Activated CD4-positive, alpha-beta T cell treated with anti-CD3 and anti-CD28 coated beads, Interleukin-10, Interleukin-2, amounts not matched to agents 100 ng/mL and 50 ng/mL, durations not matched to agents 16 hours and 8 hours (primary cell): ENCODE data around the gene PIAS1.
"Not testable (repeated sequence)": the region's sequence is repeated elsewhere in the genome, so short reads cannot be mapped to it uniquely, and the experiment has no call there.

ENCODE experiments used
- DNase-seq: peaks from one replicate; pipeline ENCODE4 v3.0.0-alpha.2; 2020

The PIAS1 gene

DNA sequence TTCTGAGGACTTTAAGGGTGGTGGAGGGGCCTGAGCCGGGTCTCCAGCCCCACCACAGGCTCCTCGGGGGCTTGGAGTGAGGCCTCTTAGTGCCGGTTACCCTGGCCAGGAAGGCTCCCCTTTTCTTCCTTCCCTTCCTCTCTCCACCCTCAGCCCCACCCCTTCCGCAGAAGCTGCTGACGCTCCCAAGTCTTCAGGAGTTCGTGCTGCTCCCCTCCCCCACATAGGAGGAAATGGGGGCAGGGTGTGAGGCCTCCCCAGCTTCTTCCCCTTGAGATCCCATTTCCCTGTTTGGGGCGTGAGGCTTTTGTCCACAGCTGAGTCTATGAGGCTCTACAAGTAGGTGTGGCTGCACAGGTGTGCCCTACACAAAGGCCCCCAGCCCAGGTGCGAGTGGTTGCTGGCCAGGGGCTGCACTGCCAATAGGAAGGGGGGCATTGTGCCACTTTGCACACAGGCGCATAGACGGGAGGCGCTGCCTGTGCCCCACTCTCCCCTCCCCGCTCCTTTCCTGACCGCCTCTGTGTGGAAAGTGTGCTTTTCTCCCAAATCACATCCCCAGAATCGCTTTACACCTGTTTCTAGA is 151.9 kb downstream of the PIAS1 start:
- peak; percentile 41 for DNase-seq

- DNase-seq, result no peak
These were observed 152.6 kb downstream of the PIAS1 start for GRCh38 chr15:68206711-68207151.

GRCh38 chr15:68207176-68207935 is 153.2 kb downstream of the PIAS1 start:
- no peak for DNase-seq

DNA sequence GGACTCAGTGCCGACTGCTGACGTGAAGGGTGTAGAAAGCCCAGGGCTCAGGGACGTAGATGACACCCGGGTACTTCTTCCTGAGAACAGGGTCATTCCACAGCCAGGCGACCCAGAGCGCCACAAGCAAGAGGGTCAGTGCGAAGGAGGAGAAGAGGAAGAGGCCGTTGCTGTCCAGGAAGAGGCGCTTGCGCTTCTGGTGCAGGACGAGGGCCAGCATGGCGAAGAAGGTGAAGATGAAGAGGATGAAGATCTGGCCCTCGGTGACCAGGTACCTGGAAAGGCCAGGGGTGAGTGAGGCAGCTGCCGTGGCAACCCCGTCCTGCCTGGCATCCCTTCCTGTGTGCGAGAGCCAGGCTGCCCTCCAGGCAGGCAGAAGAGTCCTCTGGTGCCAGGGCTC is 154.0 kb downstream of the PIAS1 start:
- DNase-seq, result no peak

DNA sequence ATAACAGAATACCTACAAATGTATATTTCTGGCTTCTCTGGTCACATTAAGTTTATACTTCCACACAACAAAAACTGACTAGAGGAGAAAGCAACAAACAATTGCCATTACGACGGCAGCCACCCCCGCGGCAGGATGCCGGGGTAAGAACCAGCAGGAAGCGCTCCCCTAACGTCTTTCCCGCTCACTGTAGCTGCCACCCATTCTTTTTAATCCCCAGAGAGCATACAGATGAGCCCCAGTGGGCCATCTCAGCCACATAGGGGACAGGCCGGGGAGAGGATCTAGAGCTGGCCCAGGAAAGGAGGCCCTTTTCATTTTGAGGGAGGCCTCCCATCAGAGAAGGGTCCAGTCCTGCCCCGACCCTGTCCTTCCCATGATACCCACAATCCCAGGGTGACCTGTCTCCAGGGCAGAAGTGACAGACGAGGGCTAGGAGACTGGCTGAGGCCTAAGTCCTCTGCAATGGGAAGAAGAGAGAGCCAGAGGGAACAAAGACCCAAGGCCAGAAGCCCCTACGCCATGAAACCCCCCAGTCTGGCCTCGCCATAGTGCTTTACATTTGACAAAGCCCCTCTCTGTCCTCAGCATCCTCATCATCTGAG is 154.6 kb downstream of the PIAS1 start:
- DNase-seq, result no peak

GRCh38 chr15:68209272-68209671 is 155.2 kb downstream of the PIAS1 start:
- no peak for DNase-seq

DNA sequence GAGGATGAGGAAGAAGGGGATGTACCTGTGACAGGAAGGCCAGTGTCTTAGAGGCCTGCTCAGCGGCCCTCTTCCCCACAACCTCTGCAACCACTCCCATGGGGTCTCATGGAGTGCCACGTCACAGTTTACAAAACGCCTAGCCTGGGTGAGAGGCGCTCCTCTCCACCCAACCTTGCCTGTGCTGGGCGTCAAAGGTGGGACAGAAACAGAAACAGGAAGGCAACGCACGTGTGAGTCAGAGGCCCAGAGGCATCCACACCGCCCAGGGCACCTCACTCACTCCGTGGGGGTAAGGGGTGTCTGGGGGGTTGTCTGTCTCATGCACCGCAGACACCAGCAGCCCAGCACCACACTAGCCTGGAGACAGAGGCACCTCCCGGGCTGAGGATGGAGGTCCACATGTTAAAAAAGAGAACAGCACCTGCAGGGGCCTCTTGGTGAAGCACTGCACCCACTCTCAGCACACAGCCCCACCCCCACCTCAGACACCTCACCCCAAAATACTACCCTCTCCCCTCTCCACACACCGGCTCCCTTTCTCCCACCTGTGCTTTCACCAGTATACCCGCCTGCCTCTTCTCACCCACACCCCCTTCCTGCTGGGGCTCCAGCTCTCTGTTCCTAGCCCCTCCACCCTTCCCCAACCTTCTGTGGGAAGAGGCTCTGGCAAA is 155.8 kb downstream of the PIAS1 start:
- DNase-seq, result peak; percentile 57

GRCh38 chr15:68210409-68210756 is 156.3 kb downstream of the PIAS1 start:
- no peak for DNase-seq

DNA sequence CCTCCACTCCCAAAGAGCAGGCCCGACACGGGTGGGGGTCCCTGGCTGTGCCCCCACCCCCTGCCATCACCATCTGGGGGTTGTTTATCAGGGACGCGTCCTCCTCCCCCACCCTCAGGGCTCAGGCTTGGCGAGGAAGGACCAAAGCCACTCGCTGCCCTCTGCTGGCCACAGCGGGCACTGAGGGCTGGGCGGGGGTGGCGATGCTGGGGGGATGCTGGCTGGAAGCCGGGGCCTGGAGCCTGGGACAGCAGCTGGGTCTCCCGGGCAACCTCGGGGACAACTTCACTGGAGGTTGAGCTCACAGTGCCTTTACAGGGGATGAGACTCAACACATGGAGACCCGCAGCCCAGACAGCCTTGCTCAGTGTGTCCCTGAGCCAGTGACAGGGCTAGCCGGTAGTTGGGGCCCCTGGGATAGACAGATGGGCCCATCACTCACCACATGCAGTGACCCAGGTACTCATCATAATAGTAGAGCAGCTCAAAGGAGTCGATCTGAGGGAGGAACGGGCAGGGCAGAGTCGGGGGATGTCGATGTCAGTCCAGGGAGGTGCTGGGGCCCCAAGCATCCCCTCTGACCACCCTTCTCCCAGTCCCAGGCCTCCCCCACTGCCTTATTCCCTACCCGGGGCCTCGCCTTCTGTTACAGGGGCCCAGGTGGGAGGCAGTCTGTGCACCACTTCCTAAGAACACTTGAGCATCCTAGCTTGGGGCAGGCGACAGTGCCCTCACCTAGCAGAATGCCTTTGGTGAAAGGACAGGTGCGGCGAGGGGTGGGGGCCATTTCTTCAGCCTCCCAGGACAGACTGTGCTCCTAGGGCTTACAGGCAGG is 156.9 kb downstream of the PIAS1 start:
- DNase-seq, result peak; percentile 47

DNA sequence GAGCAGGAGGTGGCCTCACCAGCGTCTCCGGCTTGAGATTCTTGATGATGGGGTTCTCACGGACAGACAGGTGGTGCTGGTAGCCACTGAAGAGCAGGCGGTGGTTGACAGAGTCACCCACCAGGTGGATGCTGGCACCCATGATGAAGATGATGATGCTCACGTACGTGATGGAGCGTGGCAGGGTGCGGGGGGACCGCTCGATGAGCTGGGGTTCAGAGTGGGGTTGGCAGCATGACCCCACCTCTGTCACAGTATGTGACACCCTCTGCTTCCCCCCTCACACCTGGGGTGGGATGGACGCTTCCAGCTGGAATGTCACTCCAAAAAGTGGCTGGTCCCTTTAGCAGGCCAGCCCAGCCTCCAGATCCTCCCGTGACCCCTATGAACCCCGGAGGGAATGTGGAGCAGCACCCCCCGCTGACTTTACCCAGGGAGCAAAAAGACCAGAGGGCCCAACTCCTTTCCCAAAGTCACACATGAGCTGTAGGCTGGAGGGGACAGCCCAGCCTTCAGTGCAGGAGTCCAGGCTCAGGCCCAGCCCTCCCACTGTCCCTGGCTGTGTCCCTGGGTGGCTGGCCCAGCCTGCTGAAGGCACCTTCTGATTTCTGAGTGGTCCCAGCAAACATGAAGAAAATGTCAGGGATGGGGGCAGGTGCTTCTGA is 157.7 kb downstream of the PIAS1 start:
- no peak for DNase-seq

DNA sequence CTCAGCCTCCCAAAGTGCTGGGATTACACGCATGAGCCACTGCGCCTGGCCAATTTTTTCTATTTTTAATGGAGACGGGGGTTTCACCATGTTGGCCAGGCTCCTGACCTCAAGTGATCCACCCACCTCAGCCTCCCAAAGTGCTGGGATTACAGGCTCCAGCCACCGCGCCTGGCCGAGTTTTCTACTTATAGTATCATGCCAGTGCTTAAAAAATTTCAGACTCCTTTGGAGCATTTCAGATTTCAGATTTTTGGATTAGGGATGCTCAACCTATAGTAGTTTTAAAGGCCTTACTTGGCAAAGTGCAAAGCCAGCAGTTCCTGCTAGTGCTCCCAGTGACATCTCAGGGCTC is 159.4 kb downstream of the PIAS1 start:
- DNase-seq, result not testable (repeated sequence)

DNA sequence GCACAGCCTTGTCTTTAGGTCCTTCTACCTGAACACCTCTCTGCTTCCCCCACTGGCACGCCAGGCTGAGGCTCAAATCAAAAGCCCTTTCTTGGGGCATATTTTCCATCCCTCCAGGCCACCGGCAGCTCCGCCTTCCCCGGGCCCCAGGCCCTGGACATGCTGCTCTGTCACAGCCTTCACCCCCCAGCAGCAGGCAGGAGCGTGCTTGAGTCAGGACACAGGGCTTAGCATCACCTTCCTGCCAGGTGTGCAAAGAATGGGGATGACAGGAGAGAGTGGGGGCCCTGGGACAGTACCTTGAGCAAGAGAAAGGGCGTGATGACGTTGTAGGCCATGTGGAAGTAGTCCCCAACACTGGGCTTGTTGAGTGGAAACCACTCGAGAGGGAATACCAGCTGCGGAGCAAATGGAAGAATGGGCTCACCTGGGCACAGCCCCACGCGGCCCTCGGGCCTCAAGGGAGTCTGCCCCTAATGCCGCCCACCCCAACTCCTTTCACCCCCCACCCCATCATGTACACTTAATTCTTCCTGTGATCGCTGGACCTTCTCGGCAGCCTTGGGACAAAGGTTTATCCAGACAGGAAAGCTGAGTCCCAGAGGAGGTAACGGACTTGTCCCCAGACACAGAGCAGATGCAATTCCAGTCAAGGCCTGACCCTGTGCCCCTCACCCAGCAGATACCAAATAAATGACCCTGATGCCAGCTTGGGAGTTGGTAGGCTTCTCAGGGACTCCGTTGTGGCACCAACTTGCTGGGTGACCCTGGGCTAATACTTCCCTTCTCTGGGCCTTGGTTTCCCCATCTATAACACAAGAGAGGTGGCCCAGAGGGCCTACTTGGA is 160.1 kb downstream of the PIAS1 start:
- no peak for DNase-seq

DNA sequence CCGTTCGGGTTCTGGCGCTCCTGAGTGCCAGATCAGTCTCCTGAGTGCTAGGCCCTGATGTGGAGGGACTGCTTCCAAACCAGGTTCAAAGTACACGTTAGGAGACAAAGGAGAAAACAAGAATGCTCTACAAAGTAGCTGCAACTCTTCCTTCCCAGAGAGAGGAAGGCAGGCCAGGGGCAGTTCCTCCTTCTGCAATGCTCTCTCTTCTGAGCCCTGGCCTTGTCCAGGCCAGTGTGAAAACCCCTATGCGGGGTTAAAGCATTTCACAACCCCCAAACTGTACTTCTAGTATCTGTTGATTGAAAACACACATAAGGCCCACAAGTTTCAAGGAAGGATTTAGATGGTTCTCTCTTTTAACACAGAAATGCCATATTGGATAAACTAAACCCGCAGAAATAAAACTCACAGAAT is 160.7 kb downstream of the PIAS1 start:
- no peak for DNase-seq

GRCh38 chr15:68217341-68217740 is 163.2 kb downstream of the PIAS1 start:
- DNase-seq, result no peak

GRCh38 chr15:68218331-68218730 is 164.2 kb downstream of the PIAS1 start:
- no peak for DNase-seq

- no peak for DNase-seq
These were observed 165.0 kb downstream of the PIAS1 start for GRCh38 chr15:68218847-68219798.

- no peak for DNase-seq
These were observed 166.4 kb downstream of the PIAS1 start for GRCh38 chr15:68220489-68220888.

- DNase-seq, result no peak
These were observed 166.9 kb downstream of the PIAS1 start for GRCh38 chr15:68220967-68221366.

- not testable (repeated sequence) for DNase-seq
These were observed 167.7 kb downstream of the PIAS1 start for GRCh38 chr15:68221530-68222431.
